Stomach (tissue), 9 donors: Measurements from ENCODE around the gene ROBO1. TPM values are rescaled to one million over a fixed set of nuclear protein-coding genes. Genes with fewer than 3 reads are reported as not detected.
A peak's percentile ranks its signal among the peaks of the same experiment; 100 is the strongest.

ENCODE experiments used
- DNase-seq, 2 donors: peaks; one replicate each; pipeline versions ENCODE4 v3.0.0 to v3.0.0-alpha.2; 2013 to 2019
- H3K27ac ChIP-seq, 5 donors: fragments of 200-600 bp in 4 of 5; sonication (generic) in 4 of 5; one replicate each; pipeline ENCODE4 v1.5.1; 2013 to 2019; ENCODE audit warnings: mild to moderate bottlenecking in 1 of 5, moderate library complexity in 1 of 5
- H3K27me3 ChIP-seq, 3 donors: fragments of 200-600 bp; sonication (generic); one replicate each; pipeline ENCODE4 v1.5.1; 2017 to 2019; ENCODE audit warnings: mixed run types in 1 of 3
- H3K36me3 ChIP-seq, 4 donors: fragments of 200-600 bp; sonication (generic); 1 replicate in 3 of 4; 2 replicates in 1 of 4; pipeline ENCODE4 v1.5.1; 2016 to 2019
- H3K4me1 ChIP-seq, 4 donors: fragments of 200-600 bp; sonication (generic); one replicate each; pipeline ENCODE4 v1.5.1; 2016 to 2019
- H3K4me3 ChIP-seq, 4 donors: fragments of 200-600 bp; sonication (generic) in 3 of 4; one replicate each; pipeline ENCODE4 v1.5.1; 2016 to 2019; ENCODE audit warnings: mild to moderate bottlenecking in 1 of 4
- H3K9me3 ChIP-seq, 4 donors: fragments of 200-600 bp; sonication (generic); one replicate each; pipeline ENCODE4 v1.5.1; 2016 to 2019
- CTCF ChIP-seq, 7 experiments: fragments of 450-650 bp in 4 of 7; fragments of 200-600 bp in 3 of 7; sonication (generic) in 3 of 7; IDR thresholded peaks; one replicate each; pipeline ENCODE4 v1.5.1; 2016 to 2019; ENCODE audit warnings: antibody characterized with exemption in 7 of 7, control low read depth in 2 of 7, mild to moderate bottlenecking in 1 of 7
- EP300 ChIP-seq: sonication (generic); formaldehyde crosslinking; IDR thresholded peaks from one replicate; pipeline ENCODE4 v1.6.1; 2017; ENCODE audit warnings: antibody characterized with exemption
- POLR2A ChIP-seq, 4 donors: fragments of 450-650 bp; IDR thresholded peaks; one replicate each; pipeline ENCODE4 v1.6.1; 2016; ENCODE audit warnings: antibody characterized with exemption in 4 of 4, control low read depth in 2 of 4, mild to moderate bottlenecking in 1 of 4, moderate library complexity in 1 of 4
- POLR2AphosphoS5 ChIP-seq, 3 donors: sonication (generic); formaldehyde crosslinking; IDR thresholded peaks; one replicate each; pipeline ENCODE4 v1.6.1; 2016; ENCODE audit warnings: antibody characterized with exemption in 3 of 3
- WGBS, 5 donors: extraction: QIAGEN DNeasy Blood & Tissue Kit in 3 of 5; methylation state at CpG; one replicate each; pipeline versions ENCODE4 v1.1.5 to v1.1.7; 2013 to 2018; 5-methylcytosine and 5-hydroxymethylcytosine counted together
- intact Hi-C: fragments of 100-400 bp; cut with DNase I; formaldehyde crosslinking; loops from one replicate; pipeline ENCODE4 v1.15.1; 2023; ENCODE audit warnings: low total_unique reads
- polyA plus RNA-seq, 3 donors: library from polyadenylated mRNA; stranded (reverse); fragments of 200-250 nt; gene quantifications; one replicate each; pipeline ENCODE4 v1.2.3, GENCODE V29; 2013
- total RNA-seq, 5 donors: library from RNA; depleted of rRNA; stranded (reverse); fragments of >200 nt; gene quantifications; one replicate each; pipeline versions ENCODE4 v1.1.0 to v1.2.3, GENCODE V29; 2014 to 2016
- donor health status: healthy with polysubstance abuse.
- donor health status: Bipolar disorder and iron deficiency.
- donor health status: healthy.

ROBO1 gene
- total and polyA plus RNA-seq, 8 donors, result 2.0 to 174 (median 4.5) TPM

- H3K27ac ChIP-seq, result no peak overlapping the region
- no peaks in the 10 kb centered on the region for H3K9me3 ChIP-seq
- peaks cover 0 to 14% (median 7%) of the 10 kb centered on the region in 4 donors for H3K36me3 ChIP-seq
- H3K4me3 ChIP-seq, result no peak overlapping the region
- 84 to 95% (median 92%) methylated on average over 3 of the region's 3 CpGs for WGBS, 5 donors
- intact Hi-C loops, result no loop called here
- no peak for TF ChIP-seq CTCF (IDR thresholded peaks at IDR 0.05)
- no peak for TF ChIP-seq POLR2AphosphoS5 (IDR thresholded peaks at IDR 0.05)
- TF ChIP-seq EP300, result no peak
- TF ChIP-seq POLR2A (IDR thresholded peaks at IDR 0.05), result no peak
- no peak for DNase-seq
- no peaks in the 10 kb centered on the region for H3K27me3 ChIP-seq
- no peaks in the 10 kb centered on the region for H3K4me1 ChIP-seq
Observed at GRCh38 chr3:78621061-78621716, 1146.6 kb downstream of the ROBO1 start.

- H3K4me3 ChIP-seq, result no peak overlapping the region
- H3K4me1 ChIP-seq, result no peaks in the 10 kb centered on the region
- no peak for DNase-seq
- H3K27me3 ChIP-seq, result no peaks in the 10 kb centered on the region
- no peaks in the 10 kb centered on the region for H3K9me3 ChIP-seq
- TF ChIP-seq EP300 (no peak), POLR2A (IDR thresholded peaks at IDR 0.05) (no peak), POLR2AphosphoS5 (IDR thresholded peaks at IDR 0.05) (no peak), CTCF (IDR thresholded peaks at IDR 0.05) (no peak)
- H3K36me3 ChIP-seq, result peaks cover 0 to 19% (median 9%) of the 10 kb centered on the region in 4 donors
- no peak overlapping the region for H3K27ac ChIP-seq
- intact Hi-C loops, result no loop called here
- 91 to 97% (median 95%) methylated on average over 12 of the region's 12 CpGs for WGBS, 5 donors
Observed at GRCh38 chr3:78614486-78614885, 1153.3 kb downstream of the ROBO1 start.

DNA sequence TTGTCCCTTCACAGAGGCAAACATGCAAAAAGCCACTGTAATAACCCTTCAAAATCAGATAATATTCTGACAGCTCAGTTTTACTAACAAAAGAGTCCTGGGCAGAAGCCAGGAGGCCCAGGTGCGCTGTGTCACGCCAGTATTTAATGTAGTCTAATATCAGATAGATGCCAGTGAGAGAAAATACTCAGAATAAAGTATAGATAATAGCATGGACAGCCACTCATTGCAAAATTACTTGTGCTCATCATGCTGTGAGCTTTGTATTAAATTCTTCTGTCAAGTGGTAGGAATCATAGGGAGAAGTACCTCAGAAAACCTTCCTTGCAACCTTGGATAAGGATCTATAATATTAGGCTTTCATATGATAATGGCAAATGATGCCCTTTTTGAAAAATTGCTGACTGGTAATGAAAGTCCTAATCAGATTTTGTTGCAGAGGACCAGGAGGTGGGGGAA lies 1154.3 kb downstream of the ROBO1 start:
- TF ChIP-seq POLR2A (IDR thresholded peaks at IDR 0.05), result no peak
- TF ChIP-seq CTCF (IDR thresholded peaks at IDR 0.05), result no peak
- TF ChIP-seq POLR2AphosphoS5 (IDR thresholded peaks at IDR 0.05), result no peak
- TF ChIP-seq EP300, result no peak
- 17 to 49% (median 39%) methylated on average over 2 of the region's 2 CpGs for WGBS, 5 donors
- Histone ChIP-seq H3K4me1 (no peaks in the 10 kb centered on the region), H3K27ac (no peak overlapping the region), H3K9me3 (no peaks in the 10 kb centered on the region), H3K4me3 (no peak overlapping the region), H3K27me3 (no peaks in the 10 kb centered on the region), H3K36me3 (peaks cover 0 to 19% (median 9%) of the 10 kb centered on the region in 4 donors)
- DNase-seq, result peak in 1 of 2 donors; percentile 32
- intact Hi-C loops, result no loop called here

DNA sequence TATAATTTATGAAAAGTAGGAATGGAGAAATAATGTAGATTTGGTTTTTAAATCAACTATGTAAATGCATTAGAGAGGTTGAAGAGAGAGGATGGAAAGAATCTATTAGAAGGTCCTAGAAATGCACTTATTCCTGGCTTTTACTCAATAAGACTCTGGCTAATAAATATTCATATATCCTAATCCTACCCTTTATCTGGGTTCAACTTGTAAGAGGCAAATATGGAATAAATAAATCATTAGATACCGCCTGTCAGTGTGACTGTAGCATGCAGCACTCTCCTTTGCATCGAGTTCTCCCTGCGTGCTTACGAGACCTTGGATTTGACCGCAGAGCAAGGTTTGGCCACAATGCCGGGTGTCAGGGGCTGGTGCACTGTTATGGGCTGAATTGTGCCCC lies 1156.5 kb downstream of the ROBO1 start:
- intact Hi-C loops, result no loop called here
- no peaks in the 10 kb centered on the region for H3K9me3 ChIP-seq
- H3K4me1 ChIP-seq, result no peaks in the 10 kb centered on the region
- no peak overlapping the region for H3K4me3 ChIP-seq
- H3K36me3 ChIP-seq, result peaks cover 0 to 16% (median 8%) of the 10 kb centered on the region in 4 donors
- WGBS, 5 donors, result 96 to 97% (median 96%) methylated on average over 6 of the region's 6 CpGs
- H3K27me3 ChIP-seq, result no peaks in the 10 kb centered on the region
- no peak for TF ChIP-seq CTCF (IDR thresholded peaks at IDR 0.05)
- no peak for TF ChIP-seq EP300
- TF ChIP-seq POLR2AphosphoS5 (IDR thresholded peaks at IDR 0.05), result no peak
- no peak for TF ChIP-seq POLR2A (IDR thresholded peaks at IDR 0.05)
- DNase-seq, result no peak
- H3K27ac ChIP-seq, result no peak overlapping the region
